Peyer's patch (tissue), 4 donors: ENCODE data around the gene WRAP73. TPM values are rescaled to one million over a fixed set of nuclear protein-coding genes. Genes with fewer than 3 reads are reported as not detected.

Experiments used
- DNase-seq, 3 donors: peaks; one replicate each; pipeline ENCODE4 v3.0.0-alpha.2; 2017 to 2019
- H3K27ac ChIP-seq, 4 donors: fragments of 200-600 bp; sonication (generic); one replicate each; pipeline ENCODE4 v1.5.1; 2016 to 2019
- H3K27me3 ChIP-seq, 2 donors: fragments of 200-600 bp; sonication (generic); one replicate each; pipeline ENCODE4 v1.5.1; 2019
- H3K36me3 ChIP-seq, 3 donors: fragments of 200-600 bp; sonication (generic); one replicate each; pipeline ENCODE4 v1.5.1; 2016 to 2019
- H3K4me1 ChIP-seq, 4 donors: fragments of 200-600 bp; sonication (generic); one replicate each; pipeline ENCODE4 v1.5.1; 2016 to 2019
- H3K4me3 ChIP-seq, 4 donors: fragments of 200-600 bp; sonication (generic); 1 replicate in 3 of 4; 2 replicates in 1 of 4; pipeline ENCODE4 v1.5.1; 2016 to 2019; ENCODE audit warnings: mild to moderate bottlenecking in 1 of 4
- H3K9me3 ChIP-seq, 4 donors: fragments of 200-600 bp; sonication (generic); one replicate each; pipeline ENCODE4 v1.5.1; 2016 to 2019; ENCODE audit warnings: mild to moderate bottlenecking in 1 of 4
- CTCF ChIP-seq, 6 experiments: fragments of 450-650 bp in 4 of 6; fragments of 200-600 bp in 2 of 6; sonication (generic) in 1 of 6; IDR thresholded peaks; one replicate each; pipeline ENCODE4 v1.5.1; 2017 to 2019; ENCODE audit warnings: antibody characterized with exemption in 6 of 6, mild to moderate bottlenecking in 3 of 6, moderate library complexity in 1 of 6
- POLR2A ChIP-seq, 2 donors: fragments of 450-650 bp; IDR thresholded peaks; one replicate each; pipeline ENCODE4 v1.5.1; 2017; ENCODE audit warnings: antibody characterized with exemption in 2 of 2, mild to moderate bottlenecking in 2 of 2, moderate library complexity in 2 of 2
- total RNA-seq, 4 donors: library from RNA; depleted of rRNA; stranded (reverse); fragments of >200 nt; gene quantifications; one replicate each; pipeline ENCODE4 v1.1.0, GENCODE V29; 2016

Gene WRAP73
- total RNA-seq, 4 donors from 2014 or later = 34.3 to 71.1 (median 49.4) TPM

- Histone ChIP-seq H3K4me3 (no peak overlapping the region), H3K27me3 (peaks cover 0 to 4% of the 10 kb centered on the region in 2 donors)
- no peak for TF ChIP-seq POLR2A (IDR thresholded peaks at IDR 0.05)
- no peak for TF ChIP-seq CTCF (IDR thresholded peaks at IDR 0.05)
These were observed 46.8 kb upstream of the WRAP73 start for GRCh38 chr1:3696689-3697088.

GRCh38 chr1:3695326-3696217 lies 45.7 kb upstream of the WRAP73 start:
- peak in 2 of 3 donors; percentile 41 to 65 for DNase-seq
- Histone ChIP-seq H3K36me3 (no peaks in the 10 kb centered on the region), H3K27me3 (peaks cover 0 to 4% of the 10 kb centered on the region in 2 donors), H3K27ac (no peak overlapping the region), H3K4me1 (no peaks in the 10 kb centered on the region), H3K9me3 (no peaks in the 10 kb centered on the region), H3K4me3 (no peak overlapping the region)
- TF ChIP-seq POLR2A (IDR thresholded peaks at IDR 0.05) = no peak
- peak; percentile 41 to 68 (median 58) for TF ChIP-seq CTCF (IDR thresholded peaks at IDR 0.05)

More at GRCh38 chr1:3696689-3697088, 46.8 kb upstream of the WRAP73 start:
- H3K27ac ChIP-seq = no peak overlapping the region
- no peaks in the 10 kb centered on the region for H3K4me1 ChIP-seq
- no peaks in the 10 kb centered on the region for H3K36me3 ChIP-seq
- H3K9me3 ChIP-seq = no peaks in the 10 kb centered on the region
- DNase-seq = no peak

GRCh38 chr1:3693321-3693720 lies 43.4 kb upstream of the WRAP73 start:
- TF ChIP-seq CTCF (IDR thresholded peaks at IDR 0.05) = no peak
- TF ChIP-seq POLR2A (IDR thresholded peaks at IDR 0.05) = no peak
- Histone ChIP-seq H3K4me1 (no peaks in the 10 kb centered on the region), H3K27ac (no peak overlapping the region), H3K9me3 (no peaks in the 10 kb centered on the region), H3K36me3 (no peaks in the 10 kb centered on the region), H3K27me3 (peaks cover 0 to 4% of the 10 kb centered on the region in 2 donors), H3K4me3 (no peak overlapping the region)
- no peak for DNase-seq

- Histone ChIP-seq H3K27ac (no peak overlapping the region), H3K36me3 (no peaks in the 10 kb centered on the region), H3K4me3 (no peak overlapping the region), H3K9me3 (no peaks in the 10 kb centered on the region), H3K27me3 (peaks cover 0 to 4% of the 10 kb centered on the region in 2 donors), H3K4me1 (no peaks in the 10 kb centered on the region)
- TF ChIP-seq CTCF (IDR thresholded peaks at IDR 0.05) (no peak), POLR2A (IDR thresholded peaks at IDR 0.05) (no peak)
- no peak for DNase-seq
These were observed 42.7 kb upstream of the WRAP73 start for GRCh38 chr1:3692598-3692997.

GRCh38 chr1:3691421-3692204 lies 41.7 kb upstream of the WRAP73 start:
- Histone ChIP-seq H3K9me3 (no peaks in the 10 kb centered on the region), H3K27me3 (peaks cover 0 to 4% of the 10 kb centered on the region in 2 donors), H3K27ac (no peak overlapping the region), H3K4me3 (no peak overlapping the region), H3K36me3 (no peaks in the 10 kb centered on the region), H3K4me1 (no peaks in the 10 kb centered on the region)
- no peak for TF ChIP-seq CTCF (IDR thresholded peaks at IDR 0.05)
- no peak for TF ChIP-seq POLR2A (IDR thresholded peaks at IDR 0.05)
- no peak for DNase-seq
